Stimulated activated CD8-positive, alpha-beta memory T cell treated with anti-CD3 and anti-CD28 coated beads, Interleukin-12 subunit alpha, Interleukin-12 subunit beta, amount 100 ng/mL, for 4 hours (primary cell): ENCODE results near the gene LAMA4.
"Not testable (repeated sequence)": the region's sequence is repeated elsewhere in the genome, so short reads cannot be mapped to it uniquely, and the experiment has no call there.

Experiments
- DNase-seq: peaks from one replicate; pipeline ENCODE4 v3.0.0-alpha.2; 2020; ENCODE audit warnings: low read depth

The LAMA4 gene

DNA sequence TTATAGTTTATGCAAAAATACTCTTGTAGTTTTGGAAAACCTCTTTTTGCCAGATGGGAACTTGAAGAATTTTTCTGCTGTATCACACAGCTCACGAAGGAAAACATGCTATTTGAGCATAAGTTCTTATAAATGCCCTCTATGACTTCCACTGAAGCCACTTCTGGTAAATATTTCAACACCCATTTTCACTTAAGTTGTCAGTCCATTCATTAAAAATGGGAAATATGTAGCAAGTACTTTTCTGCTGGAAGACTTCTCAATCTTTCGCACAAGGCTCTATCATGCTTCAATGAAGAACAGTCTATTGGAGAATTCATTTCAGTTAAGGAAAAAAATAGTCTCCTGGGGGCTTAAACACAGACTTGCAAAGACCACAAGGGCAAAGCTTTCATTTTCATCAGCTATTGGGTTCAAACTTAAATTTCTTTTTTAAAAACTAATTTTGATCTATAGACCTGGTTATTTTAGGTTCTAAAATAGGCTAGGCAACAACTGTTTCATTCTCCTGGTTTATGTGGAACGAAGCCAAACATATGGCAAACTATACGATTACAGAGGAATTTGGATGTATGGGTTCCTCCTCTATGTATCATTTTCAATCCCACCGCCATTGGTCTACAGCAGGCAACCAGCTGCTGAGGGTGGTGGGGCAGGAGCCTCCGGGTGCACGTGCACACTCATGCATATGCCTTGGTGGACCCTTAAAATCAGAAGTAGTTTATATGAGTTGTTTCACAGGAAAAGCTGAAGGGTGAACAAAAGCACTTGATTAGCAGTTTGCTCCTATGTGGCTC is 38.7 kb downstream of the LAMA4 start:
- no peak for DNase-seq

DNA sequence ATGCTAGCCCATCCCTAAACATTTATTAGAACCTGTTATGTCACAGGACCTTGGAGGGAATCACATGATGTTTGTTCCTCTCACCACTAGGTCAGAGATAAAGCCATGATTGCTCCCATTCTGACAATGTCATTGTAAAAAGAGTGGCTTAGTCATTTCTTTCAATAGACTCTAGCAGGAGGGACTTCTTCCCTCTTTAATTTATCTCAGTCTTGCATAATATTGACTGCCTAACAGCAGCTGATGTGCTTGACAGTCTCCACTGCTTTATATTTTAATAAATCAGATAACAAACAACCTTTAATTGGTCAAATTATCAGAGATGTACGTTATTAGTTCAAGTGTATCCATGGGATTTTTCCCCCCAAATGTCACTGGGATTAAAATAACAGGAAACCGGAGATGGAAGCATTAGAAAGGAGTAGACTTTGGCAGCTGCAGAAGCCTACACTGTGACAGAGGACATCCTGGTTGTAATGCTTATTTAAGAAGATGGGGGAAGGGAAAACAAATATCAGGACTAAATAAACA is 39.6 kb downstream of the LAMA4 start:
- no peak for DNase-seq

DNA sequence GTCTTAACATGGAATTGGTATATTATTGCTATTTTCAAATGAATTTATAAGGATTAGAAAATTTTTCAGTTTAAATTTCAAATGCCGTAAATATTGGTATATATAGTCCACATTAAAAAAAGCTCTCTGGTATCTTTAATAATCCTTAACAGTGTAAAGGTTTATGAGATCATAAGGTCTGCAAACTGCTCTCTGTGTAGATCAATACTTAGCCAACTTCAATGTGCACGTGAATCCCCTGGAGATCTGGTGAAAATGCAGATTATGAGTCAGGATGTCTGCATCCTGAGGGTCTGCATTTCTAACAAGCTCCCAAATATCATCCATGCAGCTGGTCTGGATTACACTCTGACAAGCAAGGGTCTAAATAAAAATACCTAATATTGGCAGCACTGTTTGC is 43.5 kb downstream of the LAMA4 start:
- no peak for DNase-seq

DNA sequence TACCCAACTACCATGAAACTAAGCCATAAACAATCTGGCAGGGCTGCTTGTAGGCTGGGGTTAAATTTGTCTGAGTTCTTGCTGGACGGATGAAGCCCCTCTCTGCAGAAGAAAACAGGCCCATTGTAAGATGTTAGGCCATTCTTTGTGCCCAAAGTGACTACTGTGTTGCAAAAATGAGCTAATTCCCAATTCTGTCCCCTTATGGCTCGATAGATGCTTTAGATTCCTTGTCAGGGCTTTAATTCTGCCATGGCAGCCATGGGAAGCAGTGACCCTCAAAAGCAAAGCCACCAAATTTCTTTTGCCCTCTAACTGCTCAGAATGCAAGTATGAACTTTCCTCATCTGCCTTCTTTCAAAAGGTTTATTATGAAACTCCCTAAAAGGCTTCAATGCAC is 45.2 kb downstream of the LAMA4 start:
- no peak for DNase-seq

DNA sequence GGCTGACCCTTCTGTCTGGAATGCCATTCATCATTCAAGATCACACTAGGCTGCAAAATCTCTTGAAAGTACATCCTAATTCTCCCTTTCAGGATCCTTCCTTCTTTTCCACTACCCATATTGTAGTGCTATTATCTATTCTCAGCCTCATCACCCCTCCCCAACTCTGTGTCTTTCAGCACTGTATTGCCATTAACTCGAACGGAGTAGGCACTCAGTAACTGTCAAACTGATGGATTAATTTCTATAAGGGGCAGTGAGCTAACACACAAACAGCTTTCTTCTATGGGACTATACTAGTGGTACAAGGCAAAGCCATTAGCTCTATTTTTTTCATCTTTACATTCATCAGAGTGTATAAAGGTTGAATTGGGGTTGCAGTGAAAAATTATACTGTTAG is 46.6 kb downstream of the LAMA4 start:
- no peak for DNase-seq

DNA sequence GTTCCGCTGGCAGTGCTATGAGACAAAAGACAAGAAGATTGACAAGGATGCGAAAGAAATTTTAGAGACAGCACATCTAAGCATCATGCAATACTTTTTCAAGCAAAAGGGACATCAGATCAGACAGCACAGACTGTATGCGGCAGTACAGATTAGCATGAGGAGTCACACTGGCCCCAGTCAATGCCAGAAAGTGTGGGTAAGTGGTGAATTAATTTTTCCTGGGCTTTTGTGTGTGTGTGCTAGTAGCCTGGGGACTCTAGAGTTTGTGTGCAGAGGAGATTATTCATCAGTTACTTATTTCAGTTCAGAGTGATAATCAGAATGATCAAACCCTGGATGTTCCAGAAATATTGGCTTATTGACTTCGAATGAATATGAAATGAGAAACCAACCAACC is 47.2 kb downstream of the LAMA4 start:
- DNase-seq: no peak

DNA sequence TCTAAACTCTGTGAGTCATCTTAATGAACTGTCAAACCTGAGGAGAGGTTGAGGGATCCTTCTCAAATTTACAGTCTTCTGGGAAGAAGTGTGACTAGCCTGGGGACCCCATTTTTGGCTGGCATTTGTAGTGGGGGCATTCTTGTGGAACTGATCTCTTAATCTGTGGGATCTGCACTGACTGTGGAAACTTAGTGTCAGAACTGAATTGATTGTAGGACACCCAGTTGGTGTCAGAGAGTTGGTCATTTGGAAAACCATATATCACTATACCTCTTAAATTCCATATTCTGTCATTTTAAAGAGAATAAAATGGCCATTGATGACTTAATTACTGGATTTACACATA is 48.3 kb downstream of the LAMA4 start:
- DNase-seq: no peak

DNA sequence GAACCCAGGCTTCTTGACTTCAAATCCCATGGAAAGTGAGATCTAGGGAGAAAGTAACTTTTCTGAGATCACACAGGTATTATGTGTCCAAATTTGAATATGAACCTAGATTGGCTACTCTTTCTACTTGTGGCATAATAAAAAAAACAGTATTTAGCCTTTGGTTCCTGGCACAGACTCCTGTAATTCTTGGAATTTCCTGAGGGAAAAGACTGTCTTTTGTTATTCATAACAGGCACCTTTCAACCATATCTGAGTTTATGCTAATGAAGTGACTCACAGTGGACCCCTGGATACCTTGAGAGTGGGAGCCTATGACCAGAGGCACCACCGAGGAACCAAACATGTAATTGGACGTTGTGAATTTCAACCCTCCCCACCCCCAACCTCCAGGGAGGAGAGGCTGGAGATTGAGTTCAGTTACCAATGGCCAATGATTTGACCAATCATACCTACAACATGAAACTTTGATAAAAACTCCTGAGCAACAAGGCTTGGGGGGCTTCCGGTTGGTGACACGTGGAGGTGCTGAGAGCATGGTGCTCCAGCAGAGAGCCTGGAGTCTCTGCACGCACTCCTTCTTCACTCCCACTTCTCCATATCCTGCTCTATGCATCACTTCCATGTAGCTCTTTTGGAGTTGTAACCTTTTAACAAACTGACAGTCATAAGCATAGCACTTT is 48.8 kb downstream of the LAMA4 start:
- no peak for DNase-seq

DNA sequence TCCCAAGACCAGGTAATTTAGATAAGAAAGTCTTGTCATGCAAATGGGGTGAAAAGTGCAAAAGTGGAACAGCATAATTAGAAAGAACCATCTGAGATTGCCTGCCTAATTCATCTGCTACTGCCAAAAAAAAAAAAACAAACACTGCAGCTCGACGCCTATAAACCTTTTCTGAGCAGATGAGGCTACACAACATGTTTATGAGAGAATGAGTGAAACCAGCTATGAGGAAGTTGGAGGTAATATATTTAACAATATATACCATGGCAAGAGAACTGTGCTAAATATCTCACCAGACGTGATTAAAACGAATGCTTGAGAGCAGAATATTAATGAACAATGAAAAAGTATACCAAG is 50.0 kb downstream of the LAMA4 start:
- no peak for DNase-seq

DNA sequence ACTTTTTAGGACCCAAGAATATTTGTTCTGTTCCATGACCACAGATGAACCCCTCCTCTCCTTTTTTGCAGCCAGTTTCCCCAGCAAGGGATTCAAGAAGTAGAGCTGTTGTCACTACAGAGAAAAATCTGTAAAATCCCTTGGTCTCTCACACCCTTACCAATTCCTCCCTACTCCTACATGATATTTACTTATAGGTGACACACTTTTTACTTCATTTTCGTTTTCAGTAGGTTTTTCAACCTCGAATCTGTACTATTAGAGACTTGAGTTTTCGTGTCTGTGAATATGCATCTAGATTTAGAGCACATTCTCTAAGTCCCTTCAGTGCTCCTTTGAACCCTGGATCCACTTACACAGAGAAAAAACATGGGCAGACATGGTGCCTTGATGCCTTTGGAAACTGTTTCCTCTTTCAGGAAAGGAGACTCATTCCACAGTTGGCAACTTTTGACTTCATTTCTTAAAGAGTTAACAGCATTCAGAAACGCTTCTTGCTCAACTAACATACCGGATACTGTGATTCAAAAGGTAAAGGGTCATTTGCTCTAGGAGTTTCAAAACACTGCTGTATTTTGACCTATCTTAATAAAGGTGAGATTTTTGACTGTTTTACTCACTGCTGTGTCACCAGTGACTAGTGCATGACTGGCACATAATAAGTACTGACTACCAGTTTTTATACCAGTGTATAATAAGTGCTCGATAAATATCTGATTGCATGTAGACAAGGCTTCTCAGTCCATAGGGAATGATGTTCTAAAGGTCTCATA is 50.6 kb downstream of the LAMA4 start:
- no peak for DNase-seq

DNA sequence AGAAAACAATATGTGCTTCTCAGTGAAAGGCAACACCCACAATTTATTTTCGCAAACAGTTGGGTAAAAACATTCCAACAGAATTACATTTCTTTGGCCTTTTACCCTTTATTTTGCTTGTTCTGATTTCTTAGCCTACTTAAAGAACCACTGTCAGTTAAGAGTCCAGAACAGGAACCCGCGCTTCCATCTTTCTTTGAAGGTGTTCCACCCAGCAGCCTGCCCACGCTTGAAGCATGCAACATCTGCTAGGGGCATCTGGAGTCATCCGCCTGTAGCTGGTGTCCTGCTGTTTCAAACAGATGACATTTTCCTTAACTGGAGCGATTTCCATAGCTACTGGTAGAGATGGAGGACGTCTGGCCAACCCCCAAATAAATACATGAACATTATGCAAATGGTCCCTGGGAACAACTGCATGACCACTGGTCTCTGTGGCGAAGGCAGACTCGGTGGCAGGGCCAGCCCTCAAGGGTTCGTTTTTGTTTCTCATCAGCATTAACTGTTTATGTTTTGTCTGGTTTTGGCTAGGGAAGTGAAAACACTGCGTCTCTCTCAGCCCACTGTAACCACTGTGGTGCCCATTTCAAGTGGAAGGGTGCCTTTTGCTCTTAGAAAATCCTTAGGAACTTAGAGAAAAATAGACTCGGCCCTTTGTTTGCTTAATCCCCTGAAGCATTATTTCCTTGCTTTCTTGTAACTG is 51.6 kb downstream of the LAMA4 start:
- no peak for DNase-seq

DNA sequence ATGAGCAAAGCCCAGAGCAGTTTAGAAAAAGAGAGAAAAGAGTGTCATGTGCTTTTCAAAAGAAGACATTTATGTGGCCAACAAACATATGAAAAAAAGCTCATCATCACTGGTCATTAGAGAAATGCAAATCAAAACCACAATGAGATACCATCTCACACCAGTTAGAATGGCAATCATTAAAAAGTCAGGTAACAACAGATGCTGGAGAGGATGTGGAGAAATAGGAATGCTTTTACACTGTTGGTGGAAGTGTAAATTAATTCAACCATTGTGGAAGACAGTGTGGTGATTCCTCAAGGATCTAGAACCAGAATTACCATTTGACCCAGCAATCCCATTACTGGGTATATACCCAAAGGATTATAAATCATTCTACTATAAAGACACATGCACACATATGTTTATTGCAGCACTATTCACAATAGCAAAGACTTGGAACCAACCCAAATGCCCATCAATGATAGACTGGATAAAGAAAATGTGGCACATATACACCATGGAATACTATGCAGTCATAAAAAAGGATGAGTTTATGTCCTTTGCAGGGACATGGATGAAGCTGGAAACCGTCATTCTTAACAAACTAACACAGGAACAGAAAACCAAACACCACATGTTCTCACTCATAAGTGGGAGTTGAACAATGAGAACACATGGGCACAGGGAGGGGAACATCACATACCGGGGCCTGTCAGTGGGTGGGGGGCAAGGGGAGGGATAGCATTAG is 54.0 kb downstream of the LAMA4 start:
- DNase-seq: not testable (repeated sequence)

DNA sequence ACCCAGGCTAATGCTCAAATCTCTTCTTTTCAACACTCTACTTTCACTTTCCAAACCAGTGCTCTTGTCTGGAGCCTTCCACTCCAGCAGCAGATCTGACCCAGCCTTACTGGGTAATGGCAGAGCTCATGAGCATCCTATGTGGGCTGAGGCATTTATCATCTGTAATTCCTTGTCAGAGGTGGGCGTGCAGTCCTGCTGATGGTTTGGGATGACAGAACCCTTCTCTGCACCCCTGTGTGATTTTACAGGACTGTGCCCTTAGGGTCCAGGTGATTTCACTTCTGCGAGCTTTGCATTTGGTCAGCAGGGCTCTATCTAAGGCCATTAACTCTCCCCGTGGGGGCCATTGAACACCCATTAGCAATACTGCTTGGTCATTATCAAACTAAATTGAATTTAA is 55.4 kb downstream of the LAMA4 start:
- DNase-seq: no peak

DNA sequence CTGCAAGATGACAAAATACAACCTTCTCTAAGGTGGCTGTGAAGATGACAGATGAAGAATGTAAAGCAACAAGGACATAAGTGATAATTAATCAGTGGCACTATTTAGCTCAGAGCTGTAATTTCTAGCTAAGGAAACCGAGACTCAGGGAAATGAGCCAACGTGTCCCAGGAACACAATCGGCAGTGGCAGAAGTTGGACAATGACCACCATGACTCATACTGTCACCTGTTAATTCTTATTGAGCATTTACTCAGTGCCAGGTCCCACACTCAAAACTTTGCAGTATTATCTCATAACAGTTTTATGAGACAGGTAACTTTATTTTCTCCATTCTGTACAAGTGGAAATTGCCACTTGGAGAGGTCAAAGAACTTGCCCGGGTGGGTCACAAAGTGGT is 55.8 kb downstream of the LAMA4 start:
- no peak for DNase-seq

DNA sequence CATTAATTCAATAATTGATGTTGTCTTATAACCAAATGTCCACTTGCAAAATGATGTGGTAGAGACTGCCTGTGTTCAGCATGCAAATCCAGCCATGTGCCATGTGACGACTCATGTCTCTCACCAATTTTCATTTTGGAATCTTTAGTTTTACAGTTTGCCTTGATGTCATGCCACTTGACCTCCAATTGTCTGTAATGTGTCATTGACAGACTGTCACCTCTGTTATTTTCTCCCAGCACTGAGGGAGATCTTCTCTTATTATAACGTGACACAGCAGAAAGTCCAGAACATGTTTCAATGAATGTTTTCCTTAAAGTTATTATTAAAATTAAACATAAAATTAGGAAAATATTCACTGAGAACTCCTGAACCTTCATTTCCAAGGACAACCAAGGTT is 56.7 kb downstream of the LAMA4 start:
- no peak for DNase-seq

DNA sequence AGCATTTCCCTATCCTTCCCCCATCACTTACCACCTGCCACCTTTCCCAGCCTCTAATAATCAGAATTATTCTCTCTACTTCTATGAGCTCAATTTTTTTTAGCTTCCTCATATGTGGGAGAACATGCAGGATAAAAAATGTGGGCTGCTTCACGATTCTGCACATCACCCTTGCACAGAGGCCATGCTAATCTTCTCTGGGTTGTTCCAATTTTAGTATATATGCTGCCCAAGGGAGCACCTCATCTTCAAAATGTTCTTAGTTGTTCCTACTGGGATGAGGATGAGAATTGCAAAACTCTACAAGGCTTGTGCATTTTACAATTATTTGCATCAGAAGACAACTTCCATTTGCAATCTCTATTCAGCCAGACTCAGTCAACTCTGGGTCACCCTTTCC is 58.1 kb downstream of the LAMA4 start:
- DNase-seq: no peak

DNA sequence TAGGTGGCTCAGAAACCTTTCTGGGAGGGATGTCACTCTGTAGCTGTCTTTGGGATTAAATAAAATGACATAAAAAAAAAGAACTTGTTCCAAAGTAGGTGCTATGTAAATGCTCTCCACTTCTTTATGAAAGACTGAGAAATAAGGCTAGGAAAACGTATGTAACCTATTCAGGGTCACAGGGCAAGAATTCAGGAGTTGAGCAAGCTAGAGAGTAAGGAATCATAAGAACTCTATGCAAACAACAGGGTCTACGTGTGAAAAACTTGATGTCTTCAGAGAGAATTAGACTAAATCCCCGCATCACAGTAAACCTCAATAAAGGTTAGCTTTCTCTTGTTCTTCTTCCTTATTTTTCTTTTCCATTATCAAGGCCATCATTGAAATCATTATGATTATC is 59.2 kb downstream of the LAMA4 start:
- DNase-seq: no peak

DNA sequence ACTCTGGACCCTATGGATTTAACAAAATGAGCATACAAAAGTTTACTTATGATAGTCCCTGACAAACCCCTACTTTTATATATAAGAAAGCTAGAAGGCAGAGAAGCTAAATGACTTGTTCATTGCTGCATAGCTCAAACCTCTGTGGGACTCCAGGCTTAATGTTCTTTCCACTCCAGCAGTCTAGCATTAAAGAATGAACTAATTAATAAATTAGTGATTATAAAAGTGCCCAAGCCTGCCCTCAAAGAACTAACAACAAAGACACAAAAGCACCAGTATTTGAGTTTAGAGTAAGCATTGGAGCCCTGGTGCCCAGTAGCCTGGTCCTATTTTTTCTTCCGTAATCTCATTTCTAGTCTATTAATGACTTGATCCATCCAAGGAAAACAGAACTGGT is 59.9 kb downstream of the LAMA4 start:
- no peak for DNase-seq

DNA sequence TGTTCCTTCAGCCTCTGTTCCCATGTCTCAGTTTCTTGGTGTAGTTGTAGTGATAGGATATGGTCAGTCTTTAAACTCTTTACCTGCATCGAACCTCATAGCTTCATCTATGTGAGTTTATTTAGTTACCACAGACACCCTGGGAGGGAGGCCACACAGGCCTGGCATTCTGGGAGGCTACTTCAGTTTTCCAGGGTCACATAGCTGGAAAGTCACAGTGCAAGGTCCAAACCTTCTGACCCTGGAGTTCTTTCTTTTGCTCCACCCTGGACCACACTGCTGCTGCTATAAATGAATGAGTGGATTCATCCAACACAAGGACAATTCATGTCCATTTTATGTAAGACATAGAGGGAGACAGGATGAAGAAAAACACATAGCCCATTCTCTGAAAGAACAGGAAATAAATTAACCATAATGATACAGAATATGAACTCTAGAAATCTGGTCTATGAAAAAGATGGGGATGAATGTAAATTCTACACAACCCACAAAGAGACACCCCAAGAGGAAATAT is 60.8 kb downstream of the LAMA4 start:
- no peak for DNase-seq

DNA sequence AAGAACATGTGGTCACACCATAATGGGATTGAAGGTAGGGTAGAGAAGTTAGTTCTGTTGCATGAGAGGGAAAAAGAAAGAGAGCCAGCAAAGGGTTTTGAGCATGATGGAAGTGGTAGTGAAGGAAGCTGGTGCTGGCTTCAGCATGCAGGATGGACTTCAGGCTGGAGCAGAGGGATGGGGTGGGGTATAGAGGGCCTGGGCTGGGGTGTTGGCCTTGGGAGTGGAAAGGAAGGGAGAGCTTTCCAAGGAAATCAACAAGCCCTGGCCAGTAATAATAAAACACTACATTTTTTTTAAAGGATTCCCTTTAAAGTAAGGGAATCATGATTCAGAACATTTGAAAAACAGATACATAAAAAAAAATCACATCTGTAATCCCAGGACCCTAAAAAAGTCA is 61.2 kb downstream of the LAMA4 start:
- no peak for DNase-seq

DNA sequence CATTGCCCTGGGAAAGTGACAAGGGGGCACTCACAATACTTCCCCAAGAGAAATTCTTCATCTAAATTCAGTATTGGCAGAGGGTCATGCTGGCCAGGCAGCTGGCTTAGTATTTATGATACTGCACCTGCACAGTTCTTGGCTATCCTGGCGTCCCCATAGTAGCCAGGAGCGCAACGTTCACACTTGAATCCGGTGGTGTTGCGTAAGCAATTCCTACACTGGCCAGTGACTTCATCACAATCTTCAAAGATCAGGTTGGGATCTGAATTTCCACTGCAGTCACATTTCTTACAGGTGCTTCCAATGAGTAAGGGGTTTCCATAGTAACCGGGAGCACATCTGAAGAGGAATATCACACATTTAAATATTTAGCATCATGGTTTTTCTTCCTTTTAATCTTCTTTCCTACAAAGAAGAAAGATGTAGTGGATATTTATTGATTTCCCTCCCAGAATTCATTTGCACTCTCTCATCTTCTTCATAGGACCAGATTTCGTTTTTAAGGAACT is 62.8 kb downstream of the LAMA4 start:
- DNase-seq: no peak
